ENCODE results near the gene SPOUT1.
"Not testable (repeated sequence)": the region's sequence is repeated elsewhere in the genome, so short reads cannot be mapped to it uniquely, and the experiment has no call there.

Gene SPOUT1

GRCh38 chr9:128846680-128847030, 17.1 kb upstream of the SPOUT1 start:
- no peak for FAIRE-seq
- TF ChIP-seq POLR2A (IDR thresholded peaks at IDR 0.05; ENCODE audit: low read depth, low read length) = no peak
- no peak for DNase-seq (ENCODE audit: insufficient read length, low spot score)

- FAIRE-seq (no peak), DNase-seq (ENCODE audit: insufficient read length, low spot score) (no peak)
- TF ChIP-seq POLR2A (IDR thresholded peaks at IDR 0.05; ENCODE audit: low read depth, low read length) = no peak
These were observed 15.8 kb upstream of the SPOUT1 start for GRCh38 chr9:128845186-128845931.

- FAIRE-seq; DNase-seq (ENCODE audit: insufficient read length, low spot score): not testable (repeated sequence)
These were observed 13.6 kb upstream of the SPOUT1 start for GRCh38 chr9:128843171-128843570.

- DNase-seq (ENCODE audit: insufficient read length, low spot score) = no peak
- no peak for FAIRE-seq
- no peak for TF ChIP-seq POLR2A (IDR thresholded peaks at IDR 0.05; ENCODE audit: low read depth, low read length)
These were observed 12.3 kb upstream of the SPOUT1 start for GRCh38 chr9:128841694-128842492.

GRCh38 chr9:128840524-128840923, 10.9 kb upstream of the SPOUT1 start:
- FAIRE-seq (no peak), DNase-seq (ENCODE audit: insufficient read length, low spot score) (no peak)
- no peak for TF ChIP-seq POLR2A (IDR thresholded peaks at IDR 0.05; ENCODE audit: low read depth, low read length)

- TF ChIP-seq POLR2A (IDR thresholded peaks at IDR 0.05; ENCODE audit: low read depth, low read length) = no peak
- FAIRE-seq = no peak
- DNase-seq (ENCODE audit: insufficient read length, low spot score) = no peak
These were observed 8.7 kb upstream of the SPOUT1 start for GRCh38 chr9:128838338-128838737.

- FAIRE-seq (no peak), DNase-seq (ENCODE audit: insufficient read length, low spot score) (no peak)
- no peak for TF ChIP-seq POLR2A (IDR thresholded peaks at IDR 0.05; ENCODE audit: low read depth, low read length)
These were observed 7.0 kb upstream of the SPOUT1 start for GRCh38 chr9:128836509-128837145.

- no peak for TF ChIP-seq POLR2A (IDR thresholded peaks at IDR 0.05; ENCODE audit: low read depth, low read length)
- no peak for FAIRE-seq
- no peak for DNase-seq (ENCODE audit: insufficient read length, low spot score)
These were observed 5.9 kb upstream of the SPOUT1 start for GRCh38 chr9:128835246-128836210.

- DNase-seq (ENCODE audit: insufficient read length, low spot score) (no peak), FAIRE-seq (no peak)
These were observed 4.1 kb upstream of the SPOUT1 start for GRCh38 chr9:128833696-128834095.

GRCh38 chr9:128828719-128829452, 708 bp downstream of the SPOUT1 start:
- DNase-seq (ENCODE audit: insufficient read length, low spot score) (no peak), FAIRE-seq (no peak)
- no peak for TF ChIP-seq POLR2A (IDR thresholded peaks at IDR 0.05; ENCODE audit: low read depth, low read length)

More at GRCh38 chr9:128833696-128834095, 4.1 kb upstream of the SPOUT1 start:
- TF ChIP-seq POLR2A (IDR thresholded peaks at IDR 0.05; ENCODE audit: low read depth, low read length) = no peak

GRCh38 chr9:128828267-128828666, 1.3 kb downstream of the SPOUT1 start:
- DNase-seq (ENCODE audit: insufficient read length, low spot score) (no peak), FAIRE-seq (no peak)
- TF ChIP-seq POLR2A (IDR thresholded peaks at IDR 0.05; ENCODE audit: low read depth, low read length) = no peak

- FAIRE-seq (no peak), DNase-seq (ENCODE audit: insufficient read length, low spot score) (peak; percentile 58)
- no peak for TF ChIP-seq POLR2A (IDR thresholded peaks at IDR 0.05; ENCODE audit: low read depth, low read length)
These were observed 3.5 kb downstream of the SPOUT1 start for GRCh38 chr9:128825923-128826700.
